GM21528 (cell line): ENCODE results near the gene CREB5.

Source experiments
- ATAC-seq: cut with Tn5 transposase; IDR thresholded peaks from one replicate; pipeline ENCODE4 v1.9.1; 2021; ENCODE audit warnings: mild to moderate bottlenecking, moderate library complexity; ENCODE audit not compliant: unreplicated experiment, low FRiP score

CREB5 gene

GRCh38 chr7:28661826-28662595 lies 249.7 kb downstream of the CREB5 start:
- peak; percentile 63 for ATAC-seq

GRCh38 chr7:28666154-28666553 lies 253.8 kb downstream of the CREB5 start:
- no peak for ATAC-seq

- ATAC-seq, result no peak
These were observed 255.8 kb downstream of the CREB5 start for GRCh38 chr7:28668085-28668484.

- no peak for ATAC-seq
These were observed 257.0 kb downstream of the CREB5 start for GRCh38 chr7:28669330-28669729.

- ATAC-seq, result no peak
These were observed 259.2 kb downstream of the CREB5 start for GRCh38 chr7:28671526-28671925.

GRCh38 chr7:28672397-28672797 lies 260.1 kb downstream of the CREB5 start:
- no peak for ATAC-seq

- ATAC-seq, result no peak
These were observed 262.1 kb downstream of the CREB5 start for GRCh38 chr7:28674359-28674782.

GRCh38 chr7:28675429-28675828 lies 263.1 kb downstream of the CREB5 start:
- no peak for ATAC-seq

- ATAC-seq, result no peak
These were observed 265.4 kb downstream of the CREB5 start for GRCh38 chr7:28677668-28678067.

- no peak for ATAC-seq
These were observed 266.2 kb downstream of the CREB5 start for GRCh38 chr7:28678431-28678965.

GRCh38 chr7:28681693-28682310 lies 269.5 kb downstream of the CREB5 start:
- no peak for ATAC-seq

- ATAC-seq, result no peak
These were observed 270.5 kb downstream of the CREB5 start for GRCh38 chr7:28682801-28683200.

- ATAC-seq, result peak; percentile 19
These were observed 272.4 kb downstream of the CREB5 start for GRCh38 chr7:28684650-28685241.

- ATAC-seq, result peak; percentile 54
These were observed 272.9 kb downstream of the CREB5 start for GRCh38 chr7:28685242-28685643.

GRCh38 chr7:28685644-28686417 lies 273.5 kb downstream of the CREB5 start:
- peak; percentile 68 for ATAC-seq

GRCh38 chr7:28686418-28686800 lies 274.1 kb downstream of the CREB5 start:
- ATAC-seq, result no peak

GRCh38 chr7:28687537-28687936 lies 275.2 kb downstream of the CREB5 start:
- ATAC-seq, result no peak

- no peak for ATAC-seq
These were observed 275.9 kb downstream of the CREB5 start for GRCh38 chr7:28688174-28688573.

GRCh38 chr7:28688651-28689050 lies 276.3 kb downstream of the CREB5 start:
- ATAC-seq, result no peak
